Keratinocyte (primary cell): ENCODE measurements around the gene MAZ.

Experiments used
- CTCF ChIP-seq, 3 experiments: IDR thresholded peaks in 1 of 3; conservative IDR thresholded peaks in 1 of 3; optimal IDR thresholded peaks in 1 of 3; 2 replicates in 2 of 3; 3 replicates in 1 of 3; pipeline versions ENCODE3 to v1.5.1; 2011; ENCODE audit warnings: low read length in 3 of 3, mild to moderate bottlenecking in 3 of 3, moderate library complexity in 2 of 3, control low read depth in 1 of 3, inconsistent platforms in 1 of 3; ENCODE audit not compliant: insufficient read depth in 2 of 3; ENCODE audit errors: extremely low read depth in 1 of 3
- EZH2 ChIP-seq: IDR thresholded peaks from one replicate; pipeline ENCODE4 v1.6.1; 2012; ENCODE audit warnings: inconsistent platforms, mild to moderate bottlenecking, low read length, moderate library complexity

- TF ChIP-seq CTCF (optimal IDR thresholded peaks at IDR 0.05 in 1 of 3, IDR thresholded peaks at IDR 0.05 in 1 of 3, conservative IDR thresholded peaks at IDR 0.05 in 1 of 3; ENCODE audit: extremely low read depth in 1 of 3, insufficient read depth in 2 of 3, low read length in 3 of 3) (no peak), EZH2 (no peak)
Measured at GRCh38 chr16:29809850-29810698, 3.7 kb downstream of the MAZ start.
